Measurements from ENCODE around the gene C1orf87.

- no peak for TF ChIP-seq CTCF (IDR thresholded peaks at IDR 0.05; ENCODE audit: low read length)
- no peak for TF ChIP-seq EZH2 (optimal IDR thresholded peaks at IDR 0.05; ENCODE audit: low read depth, low read length)
Measured at GRCh38 chr1:60025552-60025951, 48.0 kb downstream of the C1orf87 start.
